ENCODE measurements around the gene PSME1.

DNA sequence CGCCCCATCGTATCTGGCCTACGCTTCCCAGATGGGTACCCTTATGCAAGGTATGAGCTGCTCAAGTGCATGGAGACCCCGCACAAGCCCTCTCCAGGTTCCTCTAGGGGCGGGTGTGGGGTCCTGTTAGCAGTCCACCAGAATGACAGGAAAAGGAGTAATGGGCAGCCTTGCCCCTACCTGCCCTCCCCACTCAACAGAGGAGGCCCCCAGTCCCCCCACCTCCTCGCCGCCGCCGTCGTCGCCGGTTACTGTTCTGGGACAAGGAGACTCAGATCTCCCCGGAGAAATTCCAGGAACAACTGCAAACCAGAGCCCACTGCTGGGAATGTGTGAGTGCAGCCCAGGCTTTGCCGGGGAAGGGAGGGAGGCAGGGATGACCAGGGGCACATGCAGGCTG lies 41.9 kb downstream of the PSME1 start:
- TF ChIP-seq, protein P1, sequence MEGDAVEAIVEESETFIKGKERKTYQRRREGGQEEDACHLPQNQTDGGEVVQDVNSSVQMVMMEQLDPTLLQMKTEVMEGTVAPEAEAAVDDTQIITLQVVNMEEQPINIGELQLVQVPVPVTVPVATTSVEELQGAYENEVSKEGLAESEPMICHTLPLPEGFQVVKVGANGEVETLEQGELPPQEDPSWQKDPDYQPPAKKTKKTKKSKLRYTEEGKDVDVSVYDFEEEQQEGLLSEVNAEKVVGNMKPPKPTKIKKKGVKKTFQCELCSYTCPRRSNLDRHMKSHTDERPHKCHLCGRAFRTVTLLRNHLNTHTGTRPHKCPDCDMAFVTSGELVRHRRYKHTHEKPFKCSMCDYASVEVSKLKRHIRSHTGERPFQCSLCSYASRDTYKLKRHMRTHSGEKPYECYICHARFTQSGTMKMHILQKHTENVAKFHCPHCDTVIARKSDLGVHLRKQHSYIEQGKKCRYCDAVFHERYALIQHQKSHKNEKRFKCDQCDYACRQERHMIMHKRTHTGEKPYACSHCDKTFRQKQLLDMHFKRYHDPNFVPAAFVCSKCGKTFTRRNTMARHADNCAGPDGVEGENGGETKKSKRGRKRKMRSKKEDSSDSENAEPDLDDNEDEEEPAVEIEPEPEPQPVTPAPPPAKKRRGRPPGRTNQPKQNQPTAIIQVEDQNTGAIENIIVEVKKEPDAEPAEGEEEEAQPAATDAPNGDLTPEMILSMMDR (conservative IDR thresholded peaks at IDR 0.05; ENCODE audit: low read length), result no peak
- TF ChIP-seq EZH2phosphoT487 (IDR thresholded peaks at IDR 0.05; ENCODE audit: borderline replicate concordance, low read depth, low read length), result no peak
